H9 (cell line): ENCODE results near the gene SERINC3. TPM values are rescaled to one million over a fixed set of nuclear protein-coding genes. Genes with fewer than 3 reads are reported as not detected.

Experiments used
- DNase-seq: peaks from one replicate; pipeline ENCODE4 v3.0.0-alpha.2; 2017
- H2AFZ ChIP-seq: one replicate; pipeline ENCODE4 v1.6.1; 2013; ENCODE audit warnings: mild to moderate bottlenecking, low read length, control low read depth, moderate library complexity
- H2AK5ac ChIP-seq: 2 replicates; pipeline ENCODE4 v1.6.1; 2013; ENCODE audit warnings: low read length, control low read depth, mixed read lengths; ENCODE audit not compliant: insufficient read length
- H2BK120ac ChIP-seq: one replicate; pipeline ENCODE4 v1.6.1; 2013; ENCODE audit warnings: low read depth, mild to moderate bottlenecking, low read length, control low read depth, inconsistent platforms; ENCODE audit not compliant: poor library complexity, severe bottlenecking
- H2BK12ac ChIP-seq: 2 replicates; pipeline ENCODE4 v1.6.1; 2013; ENCODE audit warnings: low read length, control low read depth, mixed read lengths, low read depth; ENCODE audit not compliant: insufficient read length
- H2BK15ac ChIP-seq: 2 replicates; pipeline ENCODE4 v1.6.1; 2013; ENCODE audit warnings: low read depth, low read length, control low read depth
- H2BK20ac ChIP-seq: one replicate; pipeline ENCODE4 v1.6.1; 2013; ENCODE audit warnings: low read depth, mild to moderate bottlenecking, low read length, control low read depth, inconsistent platforms; ENCODE audit not compliant: poor library complexity, severe bottlenecking
- H2BK5ac ChIP-seq: 2 replicates; pipeline ENCODE4 v1.6.1; 2013; ENCODE audit warnings: low read length, control low read depth, mixed read lengths; ENCODE audit not compliant: insufficient read length
- H3K14ac ChIP-seq: 2 replicates; pipeline ENCODE4 v1.6.1; 2013; ENCODE audit warnings: low read length, control low read depth; ENCODE audit not compliant: insufficient read depth
- H3K18ac ChIP-seq: 2 replicates; pipeline ENCODE4 v1.6.1; 2013; ENCODE audit warnings: low read depth, mild to moderate bottlenecking, mixed read lengths, low read length, control low read depth; ENCODE audit not compliant: insufficient read length
- H3K23ac ChIP-seq: 2 replicates; pipeline ENCODE4 v1.6.1; 2013; ENCODE audit warnings: low read length, control low read depth, mixed read lengths, low read depth; ENCODE audit not compliant: insufficient read length
- H3K23me2 ChIP-seq: 2 replicates; pipeline ENCODE4 v1.6.1; 2013; ENCODE audit warnings: low read depth, mild to moderate bottlenecking, mixed read lengths, low read length, control low read depth; ENCODE audit not compliant: insufficient read length, poor library complexity, severe bottlenecking
- H3K27ac ChIP-seq: 2 replicates; pipeline ENCODE4 v1.5.1; 2013; ENCODE audit warnings: low read length, control low read depth, mixed read lengths, low read depth; ENCODE audit not compliant: insufficient read length
- H3K27me3 ChIP-seq: 2 replicates; pipeline ENCODE4 v1.6.1; 2013; ENCODE audit warnings: low read length, control low read depth, inconsistent platforms; ENCODE audit not compliant: insufficient read depth
- H3K4ac ChIP-seq: 2 replicates; pipeline ENCODE4 v1.6.1; 2013; ENCODE audit warnings: low read depth, mild to moderate bottlenecking, control low read depth, inconsistent platforms, low read length, moderate library complexity
- H3K4me1 ChIP-seq: 2 replicates; pipeline ENCODE4 v1.6.1; 2013; ENCODE audit warnings: low read length, control low read depth, inconsistent platforms; ENCODE audit not compliant: insufficient read depth
- H3K4me2 ChIP-seq: 2 replicates; pipeline ENCODE4 v1.6.1; 2013; ENCODE audit warnings: low read length, control low read depth, mixed read lengths; ENCODE audit not compliant: insufficient read length, insufficient read depth
- H3K56ac ChIP-seq: 2 replicates; pipeline ENCODE4 v1.6.1; 2013; ENCODE audit warnings: low read depth, mild to moderate bottlenecking, mixed read lengths, low read length, control low read depth; ENCODE audit not compliant: insufficient read length
- H3K79me1 ChIP-seq: 2 replicates; pipeline ENCODE4 v1.6.1; 2013; ENCODE audit warnings: low read depth, mild to moderate bottlenecking, moderate library complexity, low read length, control low read depth, inconsistent platforms; ENCODE audit not compliant: insufficient read depth, poor library complexity, severe bottlenecking
- H3K79me2 ChIP-seq: 2 replicates; pipeline ENCODE4 v1.6.1; 2013; ENCODE audit warnings: low read length, control low read depth, inconsistent platforms; ENCODE audit not compliant: insufficient read depth
- H3K9ac ChIP-seq: 2 replicates; pipeline ENCODE4 v1.6.1; 2013; ENCODE audit warnings: low read length, control low read depth, mixed read lengths; ENCODE audit not compliant: insufficient read length; ENCODE audit errors: extremely low read depth
- H3K9me3 ChIP-seq: one replicate; pipeline ENCODE4 v1.6.1; 2013; ENCODE audit warnings: low read depth, low read length, inconsistent platforms; ENCODE audit not compliant: control insufficient read depth
- H3T11ph ChIP-seq: one replicate; pipeline ENCODE4 v1.6.1; 2013; ENCODE audit warnings: mild to moderate bottlenecking, low read length, control low read depth, inconsistent platforms
- H4K20me1 ChIP-seq: one replicate; pipeline ENCODE4 v1.6.1; 2013; ENCODE audit not compliant: control insufficient read depth, insufficient read length, insufficient read depth
- H4K5ac ChIP-seq: 2 replicates; pipeline ENCODE4 v1.6.1; 2013; ENCODE audit warnings: low read depth, mild to moderate bottlenecking, mixed read lengths, low read length, control low read depth; ENCODE audit not compliant: insufficient read length
- H4K8ac ChIP-seq: replicated peaks from 2 replicates; pipeline ENCODE4 v1.6.1; 2013; ENCODE audit warnings: low read length, control low read depth, mixed read lengths, low read depth; ENCODE audit not compliant: insufficient read length
- H4K91ac ChIP-seq: 2 replicates; pipeline ENCODE4 v1.6.1; 2013; ENCODE audit warnings: low read depth, mild to moderate bottlenecking, moderate library complexity, mixed read lengths, low read length, control low read depth; ENCODE audit not compliant: insufficient read length
- H3K27ac Mint-ChIP-seq, 3 experiments: 2 replicates in 2 of 3; 3 replicates in 1 of 3; pipeline ENCODE4 v1.8.0; 2020 to 2021; ENCODE audit warnings: mixed read lengths in 3 of 3, mild to moderate bottlenecking in 1 of 3, moderate library complexity in 1 of 3
- H3K27me3 Mint-ChIP-seq: 2 replicates; pipeline ENCODE4 v1.8.0; 2021; ENCODE audit warnings: low read depth, mild to moderate bottlenecking, moderate library complexity, mixed read lengths
- H3K36me3 Mint-ChIP-seq, 3 experiments: 2 replicates in 2 of 3; 3 replicates in 1 of 3; pipeline ENCODE4 v1.8.0; 2020 to 2021; ENCODE audit warnings: low read depth in 3 of 3, mixed read lengths in 3 of 3; ENCODE audit not compliant: insufficient read depth in 1 of 3
- H3K4me1 Mint-ChIP-seq, 2 experiments: 2 replicates each; pipeline ENCODE4 v1.8.0; 2020; ENCODE audit warnings: mixed read lengths in 2 of 2
- H3K4me3 Mint-ChIP-seq, 2 experiments: 2 replicates in 1 of 2; 3 replicates in 1 of 2; pipeline ENCODE4 v1.8.0; 2020 to 2021; ENCODE audit warnings: mild to moderate bottlenecking in 2 of 2, mixed read lengths in 2 of 2, moderate library complexity in 1 of 2
- H3K9me3 Mint-ChIP-seq, 2 experiments: 2 replicates in 1 of 2; 3 replicates in 1 of 2; pipeline ENCODE4 v1.8.0; 2020; ENCODE audit warnings: mild to moderate bottlenecking in 2 of 2, mixed read lengths in 2 of 2, moderate library complexity in 1 of 2
- WGBS: extraction: QIAGEN DNeasy Blood & Tissue Kit; methylation state at CpG from one replicate; pipeline ENCODE4 v1.1.7; 2013; ENCODE audit warnings: missing lambda C conversion rate, low lambda C conversion rate, mixed read lengths; ENCODE audit not compliant: insufficient read length; ENCODE audit errors: extremely low coverage; 5-methylcytosine and 5-hydroxymethylcytosine counted together
- total RNA-seq: library from RNA; stranded (reverse); gene quantifications from 2 replicates; pipeline ENCODE4 v1.2.1, GENCODE V29; 2021
- TF ChIP-seq, protein P1 (sequence below): fragments of 200-600 bp; sonication (generic); conservative IDR thresholded peaks from 3 replicates; pipeline ENCODE4 v1.8.0; 2021; ENCODE audit warnings: antibody characterized with exemption, mild to moderate bottlenecking

The SERINC3 gene
- total RNA-seq, 1 experiment from 2014 or later, result 41.5 TPM

DNA sequence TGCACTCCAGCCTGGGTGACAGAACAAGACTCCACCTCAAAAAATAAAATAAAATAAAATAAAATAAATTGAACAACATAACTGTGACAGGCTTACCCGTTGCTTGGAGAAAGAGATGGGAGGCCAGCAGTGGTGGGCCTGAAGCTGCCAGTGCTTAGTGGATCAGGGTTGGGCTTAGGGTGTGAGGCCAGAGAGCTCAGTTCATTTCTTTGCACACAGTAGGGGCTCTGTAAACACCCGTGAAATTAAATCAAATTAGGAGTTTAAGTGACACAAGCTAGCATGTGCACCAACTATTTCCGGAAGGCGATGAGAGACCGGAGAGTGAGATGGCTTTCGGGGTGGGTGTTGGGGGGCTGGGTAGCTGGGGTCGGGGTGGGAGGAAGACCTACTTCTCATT is 72.0 kb downstream of the SERINC3 start:
- whole genome bisulfite sequencing, result no CpG with 5 or more reads among the region's 7 CpGs
- Histone ChIP-seq H3K9ac (no peak overlapping the region), H2BK12ac (no peak overlapping the region), H3K27ac (no peak overlapping the region), H3K18ac (no peak overlapping the region), H3K23me2 (no peaks in the 10 kb centered on the region), H4K20me1 (no peaks in the 10 kb centered on the region), H3K27me3 (no peaks in the 10 kb centered on the region), H3K56ac (no peak overlapping the region), H3K79me2 (no peaks in the 10 kb centered on the region), H3K14ac (no peak overlapping the region), H3K4ac (no peak overlapping the region), H4K5ac (no peak overlapping the region), H3T11ph (no peak overlapping the region), H4K91ac (no peak overlapping the region), H2AFZ (no peak overlapping the region), H3K23ac (no peak overlapping the region), H3K4me1 (no peaks in the 10 kb centered on the region), H4K8ac (no peak overlapping the region), H2BK20ac (no peak overlapping the region), H2BK5ac (no peak overlapping the region), H2BK120ac (no peak overlapping the region), H3K79me1 (no peaks in the 10 kb centered on the region), H3K4me2 (no peak overlapping the region), H2BK15ac (no peak overlapping the region), H2AK5ac (no peak overlapping the region), H3K9me3 (no peaks in the 10 kb centered on the region)
- TF ChIP-seq, protein P1, sequence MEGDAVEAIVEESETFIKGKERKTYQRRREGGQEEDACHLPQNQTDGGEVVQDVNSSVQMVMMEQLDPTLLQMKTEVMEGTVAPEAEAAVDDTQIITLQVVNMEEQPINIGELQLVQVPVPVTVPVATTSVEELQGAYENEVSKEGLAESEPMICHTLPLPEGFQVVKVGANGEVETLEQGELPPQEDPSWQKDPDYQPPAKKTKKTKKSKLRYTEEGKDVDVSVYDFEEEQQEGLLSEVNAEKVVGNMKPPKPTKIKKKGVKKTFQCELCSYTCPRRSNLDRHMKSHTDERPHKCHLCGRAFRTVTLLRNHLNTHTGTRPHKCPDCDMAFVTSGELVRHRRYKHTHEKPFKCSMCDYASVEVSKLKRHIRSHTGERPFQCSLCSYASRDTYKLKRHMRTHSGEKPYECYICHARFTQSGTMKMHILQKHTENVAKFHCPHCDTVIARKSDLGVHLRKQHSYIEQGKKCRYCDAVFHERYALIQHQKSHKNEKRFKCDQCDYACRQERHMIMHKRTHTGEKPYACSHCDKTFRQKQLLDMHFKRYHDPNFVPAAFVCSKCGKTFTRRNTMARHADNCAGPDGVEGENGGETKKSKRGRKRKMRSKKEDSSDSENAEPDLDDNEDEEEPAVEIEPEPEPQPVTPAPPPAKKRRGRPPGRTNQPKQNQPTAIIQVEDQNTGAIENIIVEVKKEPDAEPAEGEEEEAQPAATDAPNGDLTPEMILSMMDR, result no peak
- Mint-ChIP-seq H3K9me3 (no peaks in the 10 kb centered on the region), H3K4me3 (no peak overlapping the region), H3K27me3 (peaks cover 3% of the 10 kb centered on the region), H3K27ac (no peak overlapping the region), H3K36me3 (no peaks in the 10 kb centered on the region), H3K4me1 (peaks cover 0 to 4% of the 10 kb centered on the region in 2 experiments; a peak in 2 of 4 replicates)
- no peak for DNase-seq
